ENCODE measurements around the gene GPR84.

GPR84 gene

DNA sequence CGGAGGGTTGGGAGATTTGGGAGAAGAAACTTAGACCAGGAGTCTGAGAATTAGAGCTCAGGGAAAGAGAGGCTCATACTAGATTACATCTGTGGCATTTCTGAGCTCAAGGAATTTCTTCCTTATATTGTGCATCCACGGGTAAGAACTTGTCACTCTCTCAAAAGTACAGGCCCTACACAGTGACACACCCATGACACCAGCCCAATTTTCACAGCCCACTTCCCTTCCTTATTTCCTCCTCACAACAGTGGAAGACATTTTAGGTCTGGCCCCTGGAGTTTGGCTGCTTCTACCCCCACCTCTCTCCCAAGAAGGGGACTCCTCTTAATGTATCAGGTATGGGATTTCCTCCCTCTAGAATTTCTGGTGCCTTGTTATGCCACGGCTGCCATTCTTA, 29.5 kb upstream of the GPR84 start:
- no peak for ATAC-seq
- TF ChIP-seq PPARA (CRISPR knock-in tag; IDR thresholded peaks at IDR 0.05; ENCODE audit: borderline replicate concordance) (no peak), SNAI2 (CRISPR knock-in tag; IDR thresholded peaks at IDR 0.05) (no peak), ZC3H10 (CRISPR knock-in tag; IDR thresholded peaks at IDR 0.05) (no peak), CREB5 (CRISPR knock-in tag; IDR thresholded peaks at IDR 0.05; ENCODE audit: low read depth) (no peak), TOX (CRISPR knock-in tag; IDR thresholded peaks at IDR 0.05; ENCODE audit: borderline replicate concordance) (no peak), TCF4 (CRISPR knock-in tag; IDR thresholded peaks at IDR 0.05; ENCODE audit: borderline replicate concordance) (no peak)

GRCh38 chr12:54393207-54393609, 28.9 kb upstream of the GPR84 start:
- ATAC-seq: no peak
- TF ChIP-seq ARNTL (CRISPR knock-in tag; IDR thresholded peaks at IDR 0.05; ENCODE audit: borderline replicate concordance, low read depth): no peak
- no peak for TF ChIP-seq ZFP30 (CRISPR knock-in tag; IDR thresholded peaks at IDR 0.05)
- no peak for TF ChIP-seq ZNF70 (CRISPR knock-in tag; IDR thresholded peaks at IDR 0.05)
- TF ChIP-seq PATZ1 (CRISPR knock-in tag; IDR thresholded peaks at IDR 0.05; ENCODE audit: borderline replicate concordance): no peak
- TF ChIP-seq PPARA (CRISPR knock-in tag; IDR thresholded peaks at IDR 0.05; ENCODE audit: borderline replicate concordance): no peak
- no peak for TF ChIP-seq RARB (CRISPR knock-in tag; IDR thresholded peaks at IDR 0.05)
- TF ChIP-seq CSDC2 (CRISPR knock-in tag; IDR thresholded peaks at IDR 0.05): no peak
- no peak for TF ChIP-seq ZNF565 (CRISPR knock-in tag; conservative IDR thresholded peaks at IDR 0.05; ENCODE audit: low read depth)
- no peak for TF ChIP-seq SNAI2 (CRISPR knock-in tag; IDR thresholded peaks at IDR 0.05)
- TF ChIP-seq OSR1 (CRISPR knock-in tag; IDR thresholded peaks at IDR 0.05): no peak
- no peak for TF ChIP-seq GLIS3 (CRISPR knock-in tag; IDR thresholded peaks at IDR 0.05)
- TF ChIP-seq ZNF8 (CRISPR knock-in tag; IDR thresholded peaks at IDR 0.05): no peak
- no peak for TF ChIP-seq ESRRG (CRISPR knock-in tag; IDR thresholded peaks at IDR 0.05)
- TF ChIP-seq TCF4 (CRISPR knock-in tag; IDR thresholded peaks at IDR 0.05; ENCODE audit: borderline replicate concordance): no peak
- TF ChIP-seq ZC3H10 (CRISPR knock-in tag; IDR thresholded peaks at IDR 0.05): no peak
- no peak for TF ChIP-seq CREB5 (CRISPR knock-in tag; IDR thresholded peaks at IDR 0.05; ENCODE audit: low read depth)
- TF ChIP-seq, protein P1, sequence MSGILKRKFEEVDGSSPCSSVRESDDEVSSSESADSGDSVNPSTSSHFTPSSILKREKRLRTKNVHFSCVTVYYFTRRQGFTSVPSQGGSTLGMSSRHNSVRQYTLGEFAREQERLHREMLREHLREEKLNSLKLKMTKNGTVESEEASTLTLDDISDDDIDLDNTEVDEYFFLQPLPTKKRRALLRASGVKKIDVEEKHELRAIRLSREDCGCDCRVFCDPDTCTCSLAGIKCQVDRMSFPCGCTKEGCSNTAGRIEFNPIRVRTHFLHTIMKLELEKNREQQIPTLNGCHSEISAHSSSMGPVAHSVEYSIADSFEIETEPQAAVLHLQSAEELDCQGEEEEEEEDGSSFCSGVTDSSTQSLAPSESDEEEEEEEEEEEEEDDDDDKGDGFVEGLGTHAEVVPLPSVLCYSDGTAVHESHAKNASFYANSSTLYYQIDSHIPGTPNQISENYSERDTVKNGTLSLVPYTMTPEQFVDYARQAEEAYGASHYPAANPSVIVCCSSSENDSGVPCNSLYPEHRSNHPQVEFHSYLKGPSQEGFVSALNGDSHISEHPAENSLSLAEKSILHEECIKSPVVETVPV (CRISPR knock-in tag; IDR thresholded peaks at IDR 0.05): no peak

GRCh38 chr12:54392485-54393206, 28.4 kb upstream of the GPR84 start:
- no peak for ATAC-seq
- TF ChIP-seq CSDC2 (CRISPR knock-in tag; IDR thresholded peaks at IDR 0.05) (no peak), ESRRG (CRISPR knock-in tag; IDR thresholded peaks at IDR 0.05) (no peak), CREB5 (CRISPR knock-in tag; IDR thresholded peaks at IDR 0.05; ENCODE audit: low read depth) (no peak), PPARA (CRISPR knock-in tag; IDR thresholded peaks at IDR 0.05; ENCODE audit: borderline replicate concordance) (no peak), ZNF565 (CRISPR knock-in tag; conservative IDR thresholded peaks at IDR 0.05; ENCODE audit: low read depth) (no peak), SNAI2 (CRISPR knock-in tag; IDR thresholded peaks at IDR 0.05) (no peak), ARNTL (CRISPR knock-in tag; IDR thresholded peaks at IDR 0.05; ENCODE audit: borderline replicate concordance, low read depth) (no peak), ZNF70 (CRISPR knock-in tag; IDR thresholded peaks at IDR 0.05) (no peak), RARB (CRISPR knock-in tag; IDR thresholded peaks at IDR 0.05) (no peak)
- TF ChIP-seq, protein P2, sequence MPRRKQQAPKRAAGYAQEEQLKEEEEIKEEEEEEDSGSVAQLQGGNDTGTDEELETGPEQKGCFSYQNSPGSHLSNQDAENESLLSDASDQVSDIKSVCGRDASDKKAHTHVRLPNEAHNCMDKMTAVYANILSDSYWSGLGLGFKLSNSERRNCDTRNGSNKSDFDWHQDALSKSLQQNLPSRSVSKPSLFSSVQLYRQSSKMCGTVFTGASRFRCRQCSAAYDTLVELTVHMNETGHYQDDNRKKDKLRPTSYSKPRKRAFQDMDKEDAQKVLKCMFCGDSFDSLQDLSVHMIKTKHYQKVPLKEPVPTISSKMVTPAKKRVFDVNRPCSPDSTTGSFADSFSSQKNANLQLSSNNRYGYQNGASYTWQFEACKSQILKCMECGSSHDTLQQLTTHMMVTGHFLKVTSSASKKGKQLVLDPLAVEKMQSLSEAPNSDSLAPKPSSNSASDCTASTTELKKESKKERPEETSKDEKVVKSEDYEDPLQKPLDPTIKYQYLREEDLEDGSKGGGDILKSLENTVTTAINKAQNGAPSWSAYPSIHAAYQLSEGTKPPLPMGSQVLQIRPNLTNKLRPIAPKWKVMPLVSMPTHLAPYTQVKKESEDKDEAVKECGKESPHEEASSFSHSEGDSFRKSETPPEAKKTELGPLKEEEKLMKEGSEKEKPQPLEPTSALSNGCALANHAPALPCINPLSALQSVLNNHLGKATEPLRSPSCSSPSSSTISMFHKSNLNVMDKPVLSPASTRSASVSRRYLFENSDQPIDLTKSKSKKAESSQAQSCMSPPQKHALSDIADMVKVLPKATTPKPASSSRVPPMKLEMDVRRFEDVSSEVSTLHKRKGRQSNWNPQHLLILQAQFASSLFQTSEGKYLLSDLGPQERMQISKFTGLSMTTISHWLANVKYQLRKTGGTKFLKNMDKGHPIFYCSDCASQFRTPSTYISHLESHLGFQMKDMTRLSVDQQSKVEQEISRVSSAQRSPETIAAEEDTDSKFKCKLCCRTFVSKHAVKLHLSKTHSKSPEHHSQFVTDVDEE (CRISPR knock-in tag; IDR thresholded peaks at IDR 0.05): no peak
- TF ChIP-seq, protein P1 (CRISPR knock-in tag; IDR thresholded peaks at IDR 0.05): no peak
- TF ChIP-seq, protein P3, sequence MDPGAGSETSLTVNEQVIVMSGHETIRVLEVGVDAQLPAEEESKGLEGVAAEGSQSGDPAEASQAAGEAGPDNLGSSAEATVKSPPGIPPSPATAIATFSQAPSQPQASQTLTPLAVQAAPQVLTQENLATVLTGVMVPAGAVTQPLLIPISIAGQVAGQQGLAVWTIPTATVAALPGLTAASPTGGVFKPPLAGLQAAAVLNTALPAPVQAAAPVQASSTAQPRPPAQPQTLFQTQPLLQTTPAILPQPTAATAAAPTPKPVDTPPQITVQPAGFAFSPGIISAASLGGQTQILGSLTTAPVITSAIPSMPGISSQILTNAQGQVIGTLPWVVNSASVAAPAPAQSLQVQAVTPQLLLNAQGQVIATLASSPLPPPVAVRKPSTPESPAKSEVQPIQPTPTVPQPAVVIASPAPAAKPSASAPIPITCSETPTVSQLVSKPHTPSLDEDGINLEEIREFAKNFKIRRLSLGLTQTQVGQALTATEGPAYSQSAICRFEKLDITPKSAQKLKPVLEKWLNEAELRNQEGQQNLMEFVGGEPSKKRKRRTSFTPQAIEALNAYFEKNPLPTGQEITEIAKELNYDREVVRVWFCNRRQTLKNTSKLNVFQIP (CRISPR knock-in tag; IDR thresholded peaks at IDR 0.05; ENCODE audit: borderline replicate concordance, low read depth): no peak
